Inferior parietal cortex (tissue), 1 donor: ENCODE measurements around the gene SCGB1D2.

Experiments
- DNase-seq: peaks from one replicate; pipeline ENCODE4 v3.0.0-alpha.2; 2016; ENCODE audit errors: extremely low spot score

Gene SCGB1D2

GRCh38 chr11:62260261-62260953 is 18.4 kb downstream of the SCGB1D2 start:
- DNase-seq = no peak

GRCh38 chr11:62264004-62264403 is 22.0 kb downstream of the SCGB1D2 start:
- no peak for DNase-seq

DNA sequence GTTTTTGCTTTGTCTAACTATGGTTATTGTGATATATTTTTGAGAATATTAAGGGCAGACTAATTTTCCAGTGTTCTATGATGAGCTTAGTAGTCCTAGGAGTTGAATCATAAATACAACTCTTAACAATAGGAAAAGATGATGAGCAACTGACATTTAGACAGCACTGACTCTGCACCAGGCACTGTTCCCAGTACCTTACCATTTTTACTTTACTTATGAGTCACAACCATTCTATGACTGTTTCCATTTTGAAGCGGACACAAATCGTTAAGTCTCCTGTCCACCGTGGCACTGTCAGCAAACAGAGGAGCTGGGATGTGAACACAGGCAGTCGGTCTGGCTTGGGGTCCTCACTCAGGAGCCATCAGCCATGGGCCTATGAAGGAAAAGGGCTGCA is 24.5 kb downstream of the SCGB1D2 start:
- DNase-seq = peak; percentile 3

DNA sequence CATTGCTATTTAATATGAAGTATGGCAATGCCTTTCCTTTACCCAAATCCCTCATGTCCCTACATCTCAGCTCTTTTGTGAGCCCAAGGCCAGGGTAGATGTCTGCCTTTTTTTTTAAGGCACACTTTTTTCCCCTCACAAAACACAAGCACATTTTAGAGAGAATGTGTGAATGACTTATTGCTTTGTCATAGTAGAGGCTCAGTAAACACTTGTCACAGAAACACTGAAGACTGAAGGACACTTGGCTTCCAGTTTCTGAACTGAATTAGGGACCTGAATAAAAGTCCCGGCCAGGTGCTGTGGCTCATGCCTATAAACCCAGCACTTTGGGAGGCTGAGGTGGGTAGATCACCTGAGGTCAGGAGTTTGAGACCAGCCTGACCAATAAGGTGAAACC is 25.0 kb downstream of the SCGB1D2 start:
- DNase-seq = no peak

DNA sequence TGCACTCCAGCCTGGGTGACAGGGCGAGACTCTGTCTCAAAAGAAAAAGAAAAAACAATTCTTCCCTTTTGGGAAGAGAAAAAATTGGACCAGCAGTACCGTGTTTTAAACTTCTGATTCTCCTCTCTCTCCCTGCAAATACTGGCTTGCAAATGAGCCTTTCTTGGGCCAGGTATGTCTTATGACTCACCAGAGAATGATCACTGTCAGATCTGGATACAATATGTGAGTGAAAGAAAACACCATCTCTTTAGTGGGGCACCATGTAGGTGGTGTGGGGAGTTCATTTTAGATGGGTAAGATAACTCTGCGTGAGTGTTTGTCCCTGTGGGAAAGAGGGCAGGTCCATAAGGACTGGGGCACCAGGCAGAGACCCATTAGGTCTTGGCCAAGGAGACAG is 25.5 kb downstream of the SCGB1D2 start:
- DNase-seq = no peak

GRCh38 chr11:62269654-62270278 is 27.7 kb downstream of the SCGB1D2 start, which contains the start of gene SCGB2A2:
Gene SCGB2A2, plus strand, starts transcription at chr11:62270158. Its CDS starts 59 bp downstream, at chr11:62270217.
- no peak for DNase-seq

DNA sequence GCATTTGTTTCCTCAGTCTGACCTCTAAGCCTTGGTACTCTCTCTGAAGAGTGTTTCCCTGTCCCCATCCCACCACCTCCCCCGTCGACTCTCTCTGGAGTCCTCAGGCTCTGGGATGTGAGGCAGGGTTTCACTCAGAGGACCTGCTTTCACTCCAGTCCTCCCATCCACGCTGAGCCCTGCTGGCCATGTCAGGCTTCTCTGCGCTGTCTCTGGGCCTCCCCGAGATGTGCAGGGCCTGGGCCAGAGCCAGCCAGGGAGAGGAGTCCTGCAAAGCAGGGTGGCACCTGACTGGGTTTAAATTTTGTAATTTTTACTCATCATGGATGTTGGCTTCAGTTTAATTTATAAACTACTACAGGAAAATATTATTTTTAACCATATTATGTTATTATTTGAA is 31.2 kb downstream of the SCGB1D2 start:
- no peak for DNase-seq

DNA sequence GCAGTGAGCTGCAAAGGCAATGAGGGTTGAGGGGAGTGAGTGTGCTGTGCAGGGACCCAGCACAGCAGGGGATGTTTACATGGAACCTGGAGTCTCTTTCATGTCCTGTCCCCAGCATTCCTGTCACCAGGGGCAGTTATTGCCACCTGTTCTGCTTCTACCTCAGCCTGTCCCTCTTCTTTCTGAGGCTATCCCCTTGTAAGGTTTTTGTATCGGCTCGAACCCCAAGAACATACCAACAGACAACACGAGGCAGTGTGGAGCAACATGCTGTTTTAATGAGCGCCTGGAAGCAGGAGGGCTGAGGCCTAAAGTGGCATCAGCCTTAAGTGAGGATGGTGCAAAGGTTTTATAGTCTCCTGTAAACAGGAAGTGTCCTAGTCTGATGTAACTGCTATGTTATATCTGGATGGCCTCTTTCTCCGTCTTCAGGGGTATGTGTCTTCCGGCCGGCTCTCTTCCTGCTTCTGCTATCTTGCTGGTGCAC is 31.8 kb downstream of the SCGB1D2 start:
- DNase-seq = no peak

DNA sequence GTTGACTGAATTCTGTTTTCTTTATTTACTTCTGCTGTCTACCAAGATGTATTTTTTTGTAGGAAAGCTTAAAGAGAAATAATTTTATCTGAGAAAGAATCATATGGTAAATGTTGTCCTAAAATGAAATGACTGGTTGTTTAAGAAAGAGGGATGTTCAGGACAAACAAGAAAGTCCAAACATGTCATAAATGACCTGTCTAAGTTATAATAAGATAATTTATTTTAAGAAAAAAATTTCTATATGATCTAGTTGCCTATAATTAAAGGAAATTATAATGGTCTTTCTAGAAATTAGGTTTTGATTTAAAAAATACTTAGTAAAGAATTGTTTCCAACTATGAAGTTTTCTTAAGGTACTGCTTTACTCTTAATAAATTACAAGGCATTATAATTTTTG is 38.4 kb downstream of the SCGB1D2 start:
- no peak for DNase-seq
